GM19395 (cell line): ENCODE measurements around the gene ZFP1.
"Not testable (repeated sequence)": the region's sequence is repeated elsewhere in the genome, so short reads cannot be mapped to it uniquely, and the experiment has no call there.

Experiments
- ATAC-seq: cut with Tn5 transposase; IDR thresholded peaks from one replicate; pipeline ENCODE4 v1.9.1; 2021; ENCODE audit warnings: mild to moderate bottlenecking, moderate library complexity; ENCODE audit not compliant: unreplicated experiment

The ZFP1 gene

DNA sequence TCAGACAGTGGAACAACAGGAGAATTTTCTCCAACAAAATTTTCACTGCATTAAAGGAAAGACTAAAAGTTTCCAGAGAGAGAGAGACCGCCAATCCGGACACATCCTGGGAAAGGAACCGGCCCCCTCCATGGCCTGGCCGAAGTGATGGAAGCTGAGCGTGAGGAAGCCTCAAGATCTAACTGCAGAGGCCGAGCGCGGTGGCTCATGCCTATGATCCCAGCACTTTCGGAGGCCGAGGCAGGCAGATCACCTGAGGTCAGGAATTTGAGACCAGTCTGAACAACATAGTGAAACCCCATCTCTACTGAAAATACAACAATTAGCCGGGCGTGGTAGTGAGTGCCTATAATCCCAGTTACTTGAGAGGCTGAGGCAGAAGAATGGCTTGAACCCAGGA lies 54.8 kb downstream of the ZFP1 start:
- no peak for ATAC-seq

DNA sequence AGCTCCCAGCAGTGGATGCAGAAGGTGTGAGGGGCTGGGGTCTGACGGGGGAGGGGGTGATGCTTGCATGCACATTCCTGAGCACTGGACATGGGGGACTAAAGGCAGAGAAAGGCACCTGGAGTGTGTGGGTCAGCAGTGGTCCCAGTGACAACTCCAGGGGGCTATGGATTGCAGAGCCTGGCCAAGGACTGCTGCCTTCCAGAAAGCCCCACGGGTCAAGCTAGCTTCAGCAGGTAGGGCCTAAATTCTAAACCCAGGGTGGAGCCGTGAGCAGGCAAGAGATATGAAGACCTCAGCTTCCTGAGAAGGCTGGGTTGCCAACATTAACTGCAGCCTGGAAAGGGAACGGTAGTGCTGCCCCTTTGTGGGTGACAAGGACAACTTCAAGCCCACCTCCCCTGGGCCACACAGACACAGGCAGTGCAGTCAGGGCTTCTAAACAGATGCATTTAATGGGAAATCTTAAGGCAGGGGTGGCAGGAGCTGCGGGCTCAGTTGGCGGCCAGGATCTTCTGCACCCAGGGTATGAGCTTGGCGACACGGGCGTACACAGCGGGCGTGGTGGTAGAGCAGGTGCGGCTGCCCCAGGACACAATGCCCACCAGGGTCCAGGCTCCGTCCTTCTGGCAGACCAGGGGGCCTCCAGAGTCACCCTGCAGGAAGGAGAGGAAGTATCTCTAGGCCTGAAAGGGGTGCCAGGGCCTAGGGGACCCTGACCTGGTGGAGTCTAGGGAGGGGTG lies 55.5 kb downstream of the ZFP1 start:
- ATAC-seq = no peak

DNA sequence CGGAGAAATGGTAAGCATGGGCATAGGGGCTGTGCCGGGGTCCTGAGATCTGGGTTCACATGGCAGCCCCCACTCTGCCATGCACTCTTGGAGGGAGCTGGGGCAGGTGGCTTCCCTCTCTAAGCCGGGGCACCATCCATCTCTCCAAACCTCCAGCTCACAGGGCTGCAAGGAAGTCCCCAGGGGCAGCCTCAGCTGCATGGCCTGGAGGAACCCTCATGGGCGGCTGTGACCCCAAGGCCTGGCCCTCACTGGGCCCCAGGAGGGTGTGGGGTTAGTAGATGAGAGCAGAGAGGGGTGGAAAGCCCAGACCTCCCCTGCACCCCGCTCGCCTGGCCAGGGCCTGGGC lies 56.1 kb downstream of the ZFP1 start:
- ATAC-seq = no peak

DNA sequence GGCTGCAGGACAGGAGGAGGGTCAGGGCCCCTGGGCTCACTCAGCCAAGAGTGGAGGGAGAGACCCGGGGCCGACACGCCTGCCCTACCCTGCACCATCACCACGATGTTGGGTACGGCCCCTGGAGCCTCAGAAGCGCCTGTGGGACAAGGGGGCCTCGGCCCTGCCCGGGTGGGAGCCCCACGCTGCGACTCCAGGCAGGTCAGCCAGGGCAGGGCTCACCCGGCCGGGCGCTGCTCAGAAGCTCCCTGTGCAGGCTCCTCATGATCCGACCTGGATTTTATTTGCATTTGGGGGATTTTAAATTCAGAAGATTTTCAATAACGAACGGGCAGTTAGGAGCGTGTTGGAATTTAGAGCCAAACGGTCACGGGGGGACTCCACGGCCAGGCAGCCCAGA lies 56.6 kb downstream of the ZFP1 start:
- ATAC-seq = not testable (repeated sequence)

DNA sequence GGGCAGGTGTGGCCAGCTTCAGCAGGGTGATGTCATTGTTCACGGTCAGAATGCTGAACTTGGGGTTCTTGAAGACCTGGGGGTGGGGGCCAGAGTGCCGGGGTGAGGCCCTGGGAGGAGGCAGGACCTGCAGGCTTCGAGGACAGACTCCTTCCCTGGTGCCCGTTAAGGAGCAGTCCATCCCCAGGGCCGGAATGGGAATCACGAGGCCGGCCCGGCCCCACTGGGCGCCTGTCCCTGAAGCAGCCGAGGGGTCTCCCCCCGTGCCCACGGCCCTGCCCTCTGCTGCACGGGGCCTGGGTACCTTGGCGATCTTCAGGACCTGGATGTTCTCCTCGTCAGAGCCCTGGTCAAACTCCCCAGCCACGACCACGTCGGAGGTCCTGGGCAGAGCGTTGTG lies 57.1 kb downstream of the ZFP1 start:
- not testable (repeated sequence) for ATAC-seq

DNA sequence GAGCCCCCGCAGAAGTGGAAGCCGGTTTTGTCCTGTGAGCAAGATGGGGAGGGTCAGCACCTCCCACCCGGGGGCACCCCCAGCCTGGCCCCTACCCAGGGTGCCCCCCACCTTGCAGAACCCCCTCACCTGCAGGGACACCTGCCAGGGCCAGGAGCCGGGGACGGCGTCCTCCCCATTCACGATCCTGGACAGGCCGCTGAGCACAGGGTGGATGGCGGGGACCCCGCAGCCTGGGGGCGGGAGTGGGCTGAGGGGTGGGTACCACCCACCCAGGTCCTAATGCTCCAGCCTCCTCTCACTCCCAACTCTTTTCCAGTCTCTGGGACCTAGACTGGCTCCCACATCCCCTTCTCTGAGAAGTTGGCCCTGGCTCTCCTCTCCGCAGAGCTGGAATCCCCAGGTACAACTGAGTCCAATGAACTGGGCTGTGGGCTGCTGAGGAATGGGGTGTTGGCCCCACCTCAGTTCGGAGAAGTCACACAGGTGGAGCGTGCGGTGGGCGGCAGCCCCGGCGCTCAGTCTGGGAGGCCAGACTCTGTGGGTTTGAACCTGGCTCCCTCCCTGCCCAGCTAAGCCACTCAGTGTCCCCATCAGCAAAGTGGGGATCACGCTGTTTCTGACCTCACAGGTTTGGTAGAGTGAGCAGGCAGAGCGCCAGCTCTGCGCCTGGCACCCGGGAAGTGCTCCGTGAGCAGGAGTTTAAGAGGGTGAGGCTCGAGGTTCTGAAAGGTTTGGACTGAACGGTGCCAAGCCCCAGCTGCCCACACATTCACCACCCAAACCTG lies 57.8 kb downstream of the ZFP1 start:
- not testable (repeated sequence) for ATAC-seq

DNA sequence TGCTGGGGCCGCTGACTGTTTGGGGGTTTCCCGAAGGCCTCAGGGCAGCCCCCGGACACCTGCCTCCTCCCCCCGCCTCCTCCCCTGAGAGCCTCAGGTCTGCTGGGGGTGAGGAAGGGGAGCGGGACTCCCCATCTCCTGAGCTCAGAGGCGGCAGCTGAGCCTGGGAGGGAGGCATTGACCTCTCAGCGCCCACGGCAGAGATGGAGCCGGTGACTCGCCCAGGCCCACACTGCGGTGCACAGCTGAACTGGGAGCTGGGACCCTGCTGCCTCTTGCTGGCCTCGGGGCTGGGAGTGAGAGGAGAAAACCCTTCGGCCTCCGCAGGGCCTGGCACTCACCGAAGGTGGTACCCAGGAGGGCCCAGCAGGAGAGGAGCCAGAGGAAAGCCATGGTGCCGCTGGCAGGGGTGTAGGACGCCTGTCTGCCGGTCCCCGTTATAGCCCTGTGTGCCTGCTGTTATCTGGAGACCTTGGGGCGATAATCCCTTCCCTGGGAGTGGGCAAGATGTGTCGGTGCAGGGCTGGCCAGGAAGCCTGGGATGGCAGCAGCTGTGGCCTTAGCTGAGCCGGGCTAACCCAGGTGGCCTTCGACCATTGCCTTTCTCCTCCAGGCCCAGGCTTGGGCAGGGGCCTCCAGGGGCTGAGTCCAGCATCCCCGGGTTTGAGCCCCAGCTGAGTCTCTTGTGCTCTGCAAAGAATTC lies 58.6 kb downstream of the ZFP1 start, which contains the start of gene CTRB2:
CTRB2 (minus strand) TSS at position 413 of the 703 bp plus-strand sequence; CDS start at position 393, 20 bp downstream.
- ATAC-seq = no peak

DNA sequence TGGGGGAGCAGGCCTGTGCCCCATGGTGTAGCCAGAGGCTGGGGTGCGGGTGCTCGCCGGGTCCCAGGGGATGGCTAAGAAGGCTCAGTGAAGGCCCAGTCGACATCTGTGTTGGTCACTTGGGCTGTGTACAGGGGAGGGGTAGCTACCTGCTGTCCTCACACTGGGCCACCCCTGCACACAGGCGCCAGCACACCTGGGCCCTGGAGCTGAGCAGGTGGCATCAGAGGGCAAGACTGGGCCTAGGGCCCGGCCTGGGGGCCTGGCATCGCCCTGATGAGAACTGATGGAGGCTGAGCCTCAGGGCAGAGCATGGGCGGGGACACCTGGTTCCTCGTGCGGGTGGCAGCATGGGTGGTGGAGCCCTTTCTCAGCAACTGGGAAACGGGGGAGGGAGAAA lies 59.5 kb downstream of the ZFP1 start:
- ATAC-seq = no peak

DNA sequence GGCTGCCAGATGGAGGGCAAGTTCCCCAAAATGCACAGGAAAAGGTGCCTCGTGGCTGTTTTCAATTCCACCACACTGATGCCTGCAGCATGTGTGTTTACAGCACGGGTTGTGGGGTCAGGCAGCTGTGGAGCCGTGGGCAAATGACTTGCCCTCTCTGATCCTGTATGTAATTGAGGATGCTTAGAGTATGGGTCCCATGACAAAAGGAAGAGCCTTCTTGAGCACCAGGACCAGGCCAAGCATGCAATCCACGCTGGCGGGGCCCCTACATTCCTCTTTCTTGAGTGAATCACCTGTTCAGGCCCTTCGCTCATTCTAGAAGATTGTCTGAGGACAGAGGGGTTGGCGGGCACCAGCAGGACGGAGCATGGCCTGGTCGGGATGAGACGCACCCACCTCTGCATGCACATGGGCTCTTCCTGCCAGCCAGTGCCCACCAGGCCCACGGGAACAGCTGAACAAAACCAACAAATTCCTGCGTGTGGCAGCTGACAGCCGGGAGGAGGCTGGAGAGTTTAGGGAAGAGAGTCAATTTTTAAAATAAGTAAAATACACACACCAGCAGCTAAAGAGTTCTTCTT lies 60.0 kb downstream of the ZFP1 start:
- ATAC-seq = no peak

DNA sequence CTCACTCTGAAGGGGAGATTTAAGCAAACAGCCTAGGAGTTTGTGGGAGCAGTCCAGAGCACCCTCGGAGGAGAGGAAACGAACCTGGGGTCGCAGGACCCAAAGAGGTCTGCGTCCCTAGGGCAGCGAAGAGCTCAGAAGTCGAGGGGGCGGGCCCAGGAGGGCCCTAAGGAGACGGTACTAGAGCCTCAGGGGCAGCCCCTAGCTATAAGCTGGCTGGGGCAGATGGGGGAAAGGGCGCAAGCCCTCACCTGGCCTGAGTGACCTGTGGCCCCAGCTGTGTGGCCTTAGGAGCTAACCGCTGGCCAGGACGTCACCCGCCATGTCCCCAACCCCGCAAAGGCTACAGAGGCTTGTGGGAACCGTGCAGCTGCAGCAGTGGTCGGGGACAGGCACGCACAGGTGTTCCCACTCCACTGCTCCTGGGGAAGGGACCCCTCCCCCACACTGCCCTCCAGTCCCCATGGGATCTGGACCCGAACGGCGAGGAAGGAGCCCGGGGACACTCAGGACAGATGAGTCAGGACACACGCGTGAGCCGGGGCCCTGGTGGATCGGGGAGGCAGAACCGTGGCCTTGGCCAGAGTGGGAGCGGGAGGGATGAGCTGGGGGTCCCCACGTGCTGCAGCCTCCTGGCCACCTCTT lies 60.7 kb downstream of the ZFP1 start:
- ATAC-seq = no peak

DNA sequence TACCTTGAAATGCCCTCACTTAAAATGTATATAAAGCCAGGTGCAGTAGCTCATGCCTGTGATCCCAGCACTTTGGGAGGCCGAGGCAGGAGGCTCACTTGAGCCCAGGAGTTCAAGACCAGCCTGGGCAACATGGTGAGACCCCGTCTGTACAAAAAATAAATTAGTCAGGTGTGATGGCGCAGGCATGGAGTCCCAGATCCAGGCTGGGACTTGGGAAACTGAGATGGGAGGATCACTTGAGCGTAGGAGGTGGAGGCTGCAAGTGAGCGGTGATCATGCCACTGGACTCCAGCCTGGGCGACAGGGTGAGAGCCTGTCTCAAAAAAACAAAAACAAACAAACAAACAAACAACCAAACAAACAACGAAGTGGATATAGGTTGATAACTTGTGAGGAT lies 61.2 kb downstream of the ZFP1 start:
- not testable (repeated sequence) for ATAC-seq

DNA sequence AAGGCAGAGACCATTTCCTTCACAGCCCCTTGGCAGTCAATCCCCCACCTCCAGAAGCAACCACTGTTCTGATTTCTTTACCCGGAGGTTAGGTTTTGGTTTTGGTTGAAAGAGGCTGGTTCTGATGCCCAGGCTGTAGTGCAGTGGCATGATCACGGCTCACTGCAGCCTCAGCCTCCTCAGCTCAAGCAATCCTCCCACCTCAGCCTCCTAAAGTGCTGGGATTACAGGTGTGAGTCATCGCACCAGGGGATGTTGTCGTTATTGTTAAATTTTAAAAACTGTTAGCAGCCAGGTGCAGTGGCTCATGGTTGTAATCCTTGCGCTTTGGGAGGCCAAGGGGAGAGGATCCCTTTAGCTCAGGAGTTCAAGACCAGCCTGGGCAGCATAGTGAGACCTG lies 61.6 kb downstream of the ZFP1 start:
- no peak for ATAC-seq

DNA sequence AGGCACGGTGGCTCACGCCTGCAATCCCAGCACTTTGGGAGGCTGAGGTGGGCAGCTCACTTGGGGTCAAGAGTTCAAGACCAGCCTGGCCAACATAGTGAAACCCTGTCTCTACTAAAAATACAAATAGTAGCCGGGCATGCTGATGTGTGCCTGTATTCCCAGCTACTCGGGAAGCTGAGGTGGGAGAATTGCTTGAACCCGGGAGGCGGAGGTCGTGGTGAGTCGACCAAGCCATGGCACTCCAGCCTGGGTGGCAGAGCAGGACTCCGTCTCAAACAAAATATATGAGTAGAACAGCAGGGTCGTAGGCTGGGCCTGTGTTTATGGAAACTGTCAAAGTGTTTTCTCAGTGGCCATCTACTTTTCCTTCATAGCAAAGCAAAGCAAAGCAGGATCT lies 63.0 kb downstream of the ZFP1 start:
- ATAC-seq = not testable (repeated sequence)

DNA sequence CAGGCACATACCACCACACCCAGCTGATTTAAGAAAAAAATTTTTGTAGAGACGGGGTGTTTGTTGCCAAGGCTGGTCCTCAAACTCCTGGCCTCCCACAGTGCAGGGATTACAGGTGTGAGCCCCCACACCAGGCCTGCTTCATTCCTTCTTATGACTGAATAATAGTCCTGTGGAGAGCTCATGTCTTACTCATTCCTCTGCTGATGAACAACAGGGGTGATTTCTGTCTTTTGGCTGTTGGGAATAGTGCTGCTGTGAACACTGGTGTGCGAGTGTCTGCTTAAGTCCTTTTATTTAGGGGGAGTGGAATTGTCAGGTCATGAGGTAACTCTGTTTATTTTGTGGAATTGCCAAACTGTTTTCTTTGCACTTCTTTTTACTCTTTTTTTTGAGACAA lies 67.8 kb downstream of the ZFP1 start:
- no peak for ATAC-seq

DNA sequence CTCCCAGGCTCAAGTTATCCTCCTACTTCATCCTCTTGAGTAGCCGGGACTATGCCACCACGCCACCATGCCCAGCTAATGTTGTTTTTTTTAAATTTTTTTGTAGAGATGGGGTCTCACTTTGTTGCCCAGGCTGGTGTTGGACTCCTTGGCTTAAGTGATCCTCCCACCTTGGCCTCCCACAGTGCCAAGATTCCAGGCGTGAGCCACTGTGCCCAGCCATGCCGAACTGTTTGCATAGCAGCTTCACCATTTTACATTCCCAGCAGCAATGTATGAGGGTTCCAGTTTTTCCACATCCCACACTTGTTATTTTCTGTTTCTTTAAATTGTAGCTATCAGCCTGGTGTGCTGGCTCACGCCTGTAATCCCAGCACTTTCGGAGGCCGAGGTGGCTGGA lies 68.3 kb downstream of the ZFP1 start:
- no peak for ATAC-seq

DNA sequence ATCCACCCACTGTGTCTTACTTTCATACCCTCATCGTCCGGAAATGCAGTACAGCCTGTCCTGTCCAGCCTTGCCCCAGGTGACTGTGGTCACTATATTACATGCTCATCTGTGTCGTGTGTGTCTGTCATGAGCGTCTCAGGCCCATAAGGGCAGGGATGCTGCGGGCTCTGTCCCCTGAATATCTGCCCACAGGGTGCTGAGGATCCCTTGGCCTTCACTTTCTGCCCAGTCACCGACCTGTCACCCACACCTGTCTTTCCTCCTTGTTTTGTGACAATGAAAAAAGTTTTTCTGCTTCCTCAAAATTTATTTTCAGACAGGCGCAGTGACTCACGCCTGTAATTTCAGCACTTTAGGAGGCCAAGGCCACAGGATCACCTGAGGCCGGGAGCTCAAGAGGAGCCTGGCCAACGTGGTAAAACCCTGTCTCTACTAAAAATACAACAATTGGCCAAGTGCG lies 69.1 kb downstream of the ZFP1 start:
- no peak for ATAC-seq

DNA sequence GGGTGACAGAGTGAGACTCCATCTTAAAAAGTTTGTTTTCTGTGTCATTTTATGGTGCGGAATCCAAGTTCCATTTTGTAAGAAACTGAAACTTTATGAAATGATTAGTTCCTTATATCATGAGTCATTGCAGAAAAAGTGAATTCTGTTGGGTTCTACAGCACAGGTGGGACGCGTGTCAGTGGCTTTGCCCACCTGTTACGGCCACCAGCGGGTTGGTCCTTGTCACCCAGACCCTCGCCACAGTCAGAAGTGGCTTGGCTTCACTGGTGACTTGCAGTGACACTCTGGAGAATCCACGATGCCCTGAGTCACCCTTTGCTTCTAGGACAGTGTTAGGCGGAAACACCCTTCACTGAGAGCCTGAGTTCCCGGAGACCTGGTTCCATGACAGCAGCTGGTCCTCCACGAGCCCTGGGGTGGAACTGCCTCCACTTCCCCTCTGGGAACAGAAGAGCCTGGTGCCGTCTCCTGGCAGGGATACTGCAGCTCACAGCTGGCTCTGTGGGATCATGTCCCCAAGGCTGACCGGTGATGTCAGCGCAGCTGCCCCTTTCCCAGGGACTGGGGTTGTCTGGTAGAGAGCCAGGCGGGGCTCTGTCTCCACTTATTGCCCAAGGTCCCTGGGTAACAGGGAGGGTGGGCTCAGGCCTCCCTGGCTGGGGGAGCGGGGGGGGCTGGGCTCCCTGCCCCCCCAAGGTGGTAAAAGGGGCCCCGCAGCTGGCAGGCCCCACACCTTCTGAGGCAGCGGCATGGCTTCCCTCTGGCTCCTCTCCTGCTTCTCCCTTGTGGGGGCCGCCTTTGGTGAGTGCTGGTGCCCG lies 70.1 kb downstream of the ZFP1 start, which contains the start of gene CTRB1:
CTRB1 (plus strand) TSS at position 733 of the 821 bp plus-strand sequence; CDS start at position 753, 20 bp downstream.
- peak; percentile 81 for ATAC-seq

DNA sequence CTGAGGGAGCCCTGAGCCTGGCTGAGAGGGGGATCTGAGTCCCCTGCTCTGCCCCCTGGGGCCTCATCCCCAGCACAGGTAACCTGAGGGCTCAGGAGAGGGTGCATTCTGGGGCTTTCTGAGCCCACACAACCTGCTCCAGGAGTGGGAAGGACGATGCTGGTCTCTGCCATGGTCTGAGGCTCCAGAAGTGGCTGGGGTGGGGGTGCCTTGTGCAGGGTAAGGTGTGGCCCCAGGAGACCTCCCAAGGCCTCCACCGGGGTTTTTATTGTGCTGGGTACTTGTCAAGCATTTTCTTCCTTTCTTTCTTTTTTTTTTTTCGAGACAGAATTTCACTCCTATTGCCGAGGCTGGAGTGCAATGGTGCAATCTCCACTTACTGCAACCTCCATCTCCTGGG lies 70.8 kb downstream of the ZFP1 start:
- no peak for ATAC-seq

DNA sequence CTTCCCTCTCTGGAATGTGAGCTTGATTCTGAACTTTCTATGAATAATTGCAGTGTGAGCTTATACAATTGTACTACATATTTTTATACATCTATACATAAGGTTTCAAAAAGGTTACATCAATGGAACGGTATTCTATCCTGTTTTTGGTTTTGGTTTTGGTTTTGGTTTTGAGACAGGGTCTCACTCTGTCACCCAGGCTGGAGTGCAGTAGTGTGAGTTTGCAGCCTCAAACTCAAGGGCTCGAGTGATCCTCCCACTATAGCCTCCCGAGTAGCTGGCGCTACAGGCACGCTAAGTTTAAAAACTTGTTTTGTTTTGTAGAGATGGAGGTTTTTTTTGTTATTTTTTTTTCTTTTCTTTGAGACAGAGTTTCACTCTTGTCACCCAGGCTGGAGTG lies 71.5 kb downstream of the ZFP1 start:
- ATAC-seq = peak; percentile 40
